Lower leg skin (tissue), 4 donors: Measurements from ENCODE around the gene MCRIP2. TPM values are rescaled to one million over a fixed set of nuclear protein-coding genes. Genes with fewer than 3 reads are reported as not detected.

Experiments
- DNase-seq, 2 donors: peaks; one replicate each; pipeline ENCODE4 v3.0.0-alpha.2; 2019; ENCODE audit warnings: low spot score in 2 of 2
- H3K4me3 ChIP-seq: fragments of 200-600 bp; sonication (generic); 2 replicates; pipeline ENCODE4 v1.5.1; 2017; ENCODE audit warnings: mild to moderate bottlenecking, low read depth; ENCODE audit not compliant: poor library complexity, severe bottlenecking
- POLR2A ChIP-seq, 2 donors: fragments of 450-650 bp; IDR thresholded peaks; one replicate each; pipeline ENCODE4 v1.6.1; 2016 to 2017; ENCODE audit warnings: antibody characterized with exemption in 2 of 2, mild to moderate bottlenecking in 1 of 2, moderate library complexity in 1 of 2
- WGBS, 2 donors: methylation state at CpG; one replicate each; pipeline ENCODE4 v1.1.5; 2018; 5-methylcytosine and 5-hydroxymethylcytosine counted together
- intact Hi-C: fragments of 100-400 bp; cut with DNase I; formaldehyde crosslinking; loops from one replicate; pipeline ENCODE4 v1.15.0; 2023; ENCODE audit warnings: low total_unique reads
- total RNA-seq, 4 donors: library from RNA; depleted of rRNA; stranded (reverse); fragments of >200 nt; gene quantifications; one replicate each; pipeline ENCODE4 v1.1.0, GENCODE V29; 2016
- TF ChIP-seq, protein P1 (sequence below), 3 donors: fragments of 450-650 bp; IDR thresholded peaks; one replicate each; pipeline ENCODE4 v1.5.1; 2016; ENCODE audit warnings: antibody characterized with exemption in 3 of 3, mild to moderate bottlenecking in 3 of 3, moderate library complexity in 2 of 3

Gene MCRIP2
- total RNA-seq, 4 donors from 2014 or later = 10.5 to 31.3 (median 23.2) TPM

GRCh38 chr16:695355-696089 is 53.9 kb downstream of the MCRIP2 start:
- peak; percentile 73 to 95 for DNase-seq
- intact Hi-C loops = no loop called here
- 1 to 4% methylated on average over 37 to 56 of the region's 71 CpGs for WGBS, 2 donors
- TF ChIP-seq, protein P1, sequence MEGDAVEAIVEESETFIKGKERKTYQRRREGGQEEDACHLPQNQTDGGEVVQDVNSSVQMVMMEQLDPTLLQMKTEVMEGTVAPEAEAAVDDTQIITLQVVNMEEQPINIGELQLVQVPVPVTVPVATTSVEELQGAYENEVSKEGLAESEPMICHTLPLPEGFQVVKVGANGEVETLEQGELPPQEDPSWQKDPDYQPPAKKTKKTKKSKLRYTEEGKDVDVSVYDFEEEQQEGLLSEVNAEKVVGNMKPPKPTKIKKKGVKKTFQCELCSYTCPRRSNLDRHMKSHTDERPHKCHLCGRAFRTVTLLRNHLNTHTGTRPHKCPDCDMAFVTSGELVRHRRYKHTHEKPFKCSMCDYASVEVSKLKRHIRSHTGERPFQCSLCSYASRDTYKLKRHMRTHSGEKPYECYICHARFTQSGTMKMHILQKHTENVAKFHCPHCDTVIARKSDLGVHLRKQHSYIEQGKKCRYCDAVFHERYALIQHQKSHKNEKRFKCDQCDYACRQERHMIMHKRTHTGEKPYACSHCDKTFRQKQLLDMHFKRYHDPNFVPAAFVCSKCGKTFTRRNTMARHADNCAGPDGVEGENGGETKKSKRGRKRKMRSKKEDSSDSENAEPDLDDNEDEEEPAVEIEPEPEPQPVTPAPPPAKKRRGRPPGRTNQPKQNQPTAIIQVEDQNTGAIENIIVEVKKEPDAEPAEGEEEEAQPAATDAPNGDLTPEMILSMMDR (IDR thresholded peaks at IDR 0.05) = peak in 1 of 3 donors; percentile 16
- TF ChIP-seq POLR2A (IDR thresholded peaks at IDR 0.05) = no peak
- H3K4me3 ChIP-seq = no peak overlapping the region

Other genes with a start within 250 kb of the MCRIP2 start
- gene NME4, start 244.6 kb upstream of the MCRIP2 start, total RNA-seq = 10 to 100 TPM; 15.4 to 29.8 (median 19.5) TPM
- 10 to 100 TPM; 14.0 to 21.0 (median 18.8) TPM for gene DECR2, start 239.9 kb upstream of the MCRIP2 start, total RNA-seq
- gene RAB11FIP3, start 216.2 kb upstream of the MCRIP2 start, total RNA-seq = 10 to 100 TPM; 22.1 to 66.3 (median 27.7) TPM
- gene CAPN15, start 114.1 kb upstream of the MCRIP2 start, total RNA-seq = 10 to 100 TPM; 80.8 to 95.5 (median 84.6) TPM
- not detected for gene PRR35, start 81.4 kb upstream of the MCRIP2 start, total RNA-seq
- gene NHLRC4, start 74.8 kb upstream of the MCRIP2 start, total RNA-seq = 1 to 10 TPM in 1 of 4 donors, under 1 TPM in 3; 0.49 to 1.0 (median 0.57) TPM
- 10 to 100 TPM; 33.2 to 46.1 (median 43.5) TPM for gene PIGQ, start 71.9 kb upstream of the MCRIP2 start, total RNA-seq
- 100 to 1,000 TPM; 103 to 161 (median 122) TPM for gene RAB40C, start 51.8 kb upstream of the MCRIP2 start, total RNA-seq
- 1 to 10 TPM; 1.3 to 5.0 (median 2.8) TPM for gene WFIKKN1, start 10.8 kb upstream of the MCRIP2 start, total RNA-seq
- gene METTL26, start 5.5 kb upstream of the MCRIP2 start, total RNA-seq = 100 to 1,000 TPM; 108 to 161 (median 111) TPM
- 10 to 100 TPM; 11.1 to 32.1 (median 18.9) TPM for gene WDR90, start 7.5 kb downstream of the MCRIP2 start, total RNA-seq
- 10 to 100 TPM; 36.1 to 86.7 (median 58.7) TPM for gene RHOT2, start 26.3 kb downstream of the MCRIP2 start, total RNA-seq
- 1 to 10 TPM; 1.4 to 5.3 (median 2.6) TPM for gene RHBDL1, start 33.8 kb downstream of the MCRIP2 start, total RNA-seq
- 100 to 1,000 TPM; 195 to 272 (median 198) TPM for gene STUB1, start 38.6 kb downstream of the MCRIP2 start, total RNA-seq
- 10 to 100 TPM; 41.8 to 90.5 (median 82.3) TPM for gene JMJD8, start 42.5 kb downstream of the MCRIP2 start, total RNA-seq
- 10 to 100 TPM; 13.8 to 21.8 (median 15.5) TPM for gene WDR24, start 48.6 kb downstream of the MCRIP2 start, total RNA-seq
- 10 to 100 TPM; 18.3 to 33.6 (median 25.2) TPM for gene FBXL16, start 64.0 kb downstream of the MCRIP2 start, total RNA-seq
- 10 to 100 TPM; 24.2 to 48.4 (median 36.0) TPM for gene METRN, start 73.3 kb downstream of the MCRIP2 start, total RNA-seq
- gene ANTKMT, start 79.3 kb downstream of the MCRIP2 start, total RNA-seq = 10 to 100 TPM; 24.9 to 42.4 (median 32.1) TPM
- under 1 TPM in 2 of 4 donors, not detected in 2; 0.52 to 0.55 TPM for gene CCDC78, start 84.6 kb downstream of the MCRIP2 start, total RNA-seq
- 1 to 10 TPM; 4.5 to 6.3 (median 6.0) TPM for gene HAGHL, start 85.3 kb downstream of the MCRIP2 start, total RNA-seq
- gene CIAO3, start 99.2 kb downstream of the MCRIP2 start, total RNA-seq = 10 to 100 TPM; 34.7 to 75.8 (median 42.2) TPM
- gene MSLN, start 118.9 kb downstream of the MCRIP2 start, total RNA-seq = 1 to 10 TPM in 3 of 4 donors, not detected in 1; 1.1 to 4.3 (median 4.0) TPM
- gene RPUSD1, start 146.6 kb downstream of the MCRIP2 start, total RNA-seq = 10 to 100 TPM; 20.2 to 27.9 (median 25.5) TPM
- 10 to 100 TPM in 3 of 4 donors, 1 to 10 TPM in 1; 4.6 to 23.4 (median 12.2) TPM for gene CHTF18, start 146.8 kb downstream of the MCRIP2 start, total RNA-seq
- not detected for gene GNG13, start 158.9 kb downstream of the MCRIP2 start, total RNA-seq